ENCODE data around the gene PAF1.

GRCh38 chr19:39372047-39372802 is 18.7 kb downstream of the PAF1 start:
- TF ChIP-seq CTCF (conservative IDR thresholded peaks at IDR 0.05) (no peak), ZFX (IDR thresholded peaks at IDR 0.05) (no peak)

All from C4-2B (cell line).